Activated T-cell treated with anti-CD3 and anti-CD28 coated beads, Interleukin-2, amount 50 U/mL, for 72 hours (primary cell): ENCODE data around the gene ZC2HC1B. TPM values are rescaled to one million over a fixed set of nuclear protein-coding genes. Genes with fewer than 3 reads are reported as not detected.

ENCODE experiments used
- ATAC-seq, 2 donors: fragments of 150-1000 bp; cut with Tn5 transposase; replicated peaks in 1 of 2; 2 replicates each; pipeline ENCODE4 v1.10.0; 2021; ENCODE audit warnings: moderate library complexity in 2 of 2, mild to moderate bottlenecking in 1 of 2
- DNase-seq, 2 donors: peaks; one replicate each; pipeline ENCODE4 v3.0.0; 2021 to 2022; ENCODE audit warnings: mixed read lengths in 1 of 2
- H3K27ac Mint-ChIP-seq: one replicate; pipeline ENCODE4 v1.8.0; 2022; ENCODE audit warnings: mild to moderate bottlenecking, moderate library complexity, mixed read lengths
- H3K27me3 Mint-ChIP-seq: one replicate; pipeline ENCODE4 v1.8.0; 2022; ENCODE audit warnings: low read depth, mixed read lengths
- H3K36me3 Mint-ChIP-seq, 2 donors: one replicate each; pipeline ENCODE4 v1.8.0; 2022; ENCODE audit warnings: mixed read lengths in 2 of 2, mild to moderate bottlenecking in 1 of 2; ENCODE audit not compliant: insufficient read depth in 2 of 2
- H3K4me1 Mint-ChIP-seq: one replicate; pipeline ENCODE4 v1.8.0; 2022; ENCODE audit warnings: low read depth, mixed read lengths
- H3K4me3 Mint-ChIP-seq, 2 donors: one replicate each; pipeline ENCODE4 v1.8.0; 2022; ENCODE audit warnings: mild to moderate bottlenecking in 2 of 2, mixed read lengths in 2 of 2, moderate library complexity in 2 of 2
- H3K9me3 Mint-ChIP-seq, 2 donors: one replicate each; pipeline ENCODE4 v1.8.0; 2022; ENCODE audit warnings: mixed read lengths in 2 of 2
- total RNA-seq, 2 donors: library from RNA; stranded (reverse); gene quantifications; one replicate each; pipeline ENCODE4 v1.2.3, GENCODE V29; 2022

The ZC2HC1B gene
- total RNA-seq, 2 donors from 2014 or later, result not detected

DNA sequence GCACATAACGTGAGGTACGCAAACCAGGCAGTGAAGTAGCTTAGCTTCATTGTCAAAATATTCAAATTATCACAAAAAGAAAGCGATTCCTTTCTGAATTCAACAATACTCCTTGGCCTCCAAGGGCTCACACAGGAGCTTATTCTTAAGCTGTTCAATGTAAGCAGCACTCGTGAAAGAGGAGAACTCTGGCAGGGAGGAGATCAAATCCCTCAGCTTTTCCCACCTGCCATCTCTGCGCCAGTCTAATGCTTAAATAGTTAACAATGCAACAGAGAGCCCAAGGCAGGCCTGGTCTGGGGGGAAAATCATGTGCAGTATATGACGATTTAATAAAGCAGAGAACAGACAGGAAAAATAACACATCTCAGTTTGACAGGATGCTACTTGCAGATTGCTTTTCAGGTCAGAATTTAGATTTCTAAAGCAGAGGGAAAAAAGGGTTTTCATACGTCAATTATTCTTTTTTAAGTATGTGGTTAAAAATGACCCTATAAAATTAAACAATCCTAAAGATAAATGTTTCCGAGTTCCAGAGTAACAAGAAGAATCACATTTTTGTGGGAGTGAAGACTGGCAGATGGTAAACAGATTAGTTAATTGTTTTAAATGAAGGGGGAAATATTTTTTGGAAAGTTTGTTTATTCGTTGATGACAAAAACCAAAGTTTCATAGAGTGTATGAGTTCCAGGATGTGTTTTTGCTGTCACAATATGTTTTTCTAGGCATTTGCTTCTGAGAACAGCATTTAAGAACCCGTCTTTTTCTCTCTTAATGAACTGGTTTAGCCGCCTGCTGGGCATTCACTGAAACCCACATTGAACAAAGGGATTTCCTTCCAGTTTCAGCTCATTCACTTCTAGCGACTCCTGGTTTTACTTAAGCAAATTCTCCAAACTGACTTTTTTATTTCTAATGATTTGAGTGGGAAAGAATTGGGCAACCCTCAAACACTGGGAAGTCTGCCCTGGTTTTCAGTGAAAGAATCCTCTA is 97.9 kb downstream of the ZC2HC1B start:
- no peak for ATAC-seq
- H3K27ac Mint-ChIP-seq, result no peak overlapping the region
- no peaks in the 10 kb centered on the region for H3K9me3 Mint-ChIP-seq
- no peak for DNase-seq
- no peak overlapping the region for H3K4me3 Mint-ChIP-seq
- no peaks in the 10 kb centered on the region for H3K36me3 Mint-ChIP-seq
- no peaks in the 10 kb centered on the region for H3K4me1 Mint-ChIP-seq
- H3K27me3 Mint-ChIP-seq, result no peaks in the 10 kb centered on the region

DNA sequence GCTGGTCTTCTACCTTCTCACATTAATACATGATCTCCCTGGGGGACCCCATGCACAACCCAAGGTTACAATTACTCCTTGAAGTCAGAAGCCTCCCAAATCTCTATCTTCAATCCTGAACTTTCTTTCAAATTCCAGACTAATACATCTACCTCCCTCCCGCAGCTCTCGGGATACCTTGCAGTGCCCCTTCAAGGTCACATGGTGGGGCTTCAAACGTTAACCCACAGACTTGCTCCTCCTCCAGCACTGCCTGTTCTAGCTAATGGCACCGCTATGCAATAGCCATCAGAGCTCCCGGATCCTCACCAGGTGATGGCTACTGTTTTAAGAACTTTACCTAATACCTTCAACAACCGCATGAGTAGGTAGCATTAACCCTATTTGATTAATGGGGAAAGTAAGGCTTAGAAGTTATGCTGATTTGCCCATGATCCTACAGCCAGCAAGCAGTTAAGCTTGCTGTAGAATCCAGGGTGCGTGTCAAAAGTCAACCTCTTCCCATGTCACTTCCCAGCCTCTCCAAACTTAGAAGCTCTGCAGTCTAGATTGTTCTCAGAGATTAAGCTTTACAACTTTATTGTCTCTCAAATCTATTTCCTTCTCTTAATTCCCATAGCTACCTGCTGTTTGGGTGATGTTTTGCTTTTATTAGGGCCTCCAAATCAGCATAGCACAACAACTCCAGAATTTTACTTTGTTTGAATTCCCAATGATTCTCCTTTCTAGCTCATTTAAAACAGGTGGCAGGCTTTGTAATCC is 99.1 kb downstream of the ZC2HC1B start:
- Mint-ChIP-seq H3K36me3 (no peaks in the 10 kb centered on the region), H3K27me3 (no peaks in the 10 kb centered on the region), H3K4me3 (no peak overlapping the region), H3K27ac (no peak overlapping the region), H3K9me3 (no peaks in the 10 kb centered on the region), H3K4me1 (no peaks in the 10 kb centered on the region)
- no peak for ATAC-seq
- no peak for DNase-seq

DNA sequence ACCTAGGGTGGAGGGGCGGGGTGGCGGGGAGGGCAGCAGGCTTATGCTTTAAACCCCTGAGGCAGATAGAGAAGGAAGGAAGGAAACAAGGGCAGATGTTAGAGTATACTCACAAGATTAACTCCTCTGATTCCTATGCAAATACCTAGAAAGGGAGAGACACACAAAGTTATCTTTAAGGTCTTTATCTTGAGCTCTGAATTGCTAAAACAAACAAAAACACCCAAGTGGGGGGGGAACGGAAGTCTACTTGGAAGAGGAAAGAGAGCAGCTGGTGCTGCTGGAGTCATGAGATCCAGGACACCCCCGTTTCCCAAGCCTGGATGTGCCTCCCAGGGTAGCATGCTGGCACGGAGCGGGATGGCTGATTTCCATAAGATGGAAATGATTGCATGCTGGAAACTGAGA is 100.4 kb downstream of the ZC2HC1B start:
- H3K9me3 Mint-ChIP-seq, result no peaks in the 10 kb centered on the region
- DNase-seq (no peak), ATAC-seq (no peak)
- H3K27ac Mint-ChIP-seq, result no peak overlapping the region
- no peaks in the 10 kb centered on the region for H3K4me1 Mint-ChIP-seq
- H3K27me3 Mint-ChIP-seq, result no peaks in the 10 kb centered on the region
- H3K4me3 Mint-ChIP-seq, result no peak overlapping the region
- no peaks in the 10 kb centered on the region for H3K36me3 Mint-ChIP-seq

DNA sequence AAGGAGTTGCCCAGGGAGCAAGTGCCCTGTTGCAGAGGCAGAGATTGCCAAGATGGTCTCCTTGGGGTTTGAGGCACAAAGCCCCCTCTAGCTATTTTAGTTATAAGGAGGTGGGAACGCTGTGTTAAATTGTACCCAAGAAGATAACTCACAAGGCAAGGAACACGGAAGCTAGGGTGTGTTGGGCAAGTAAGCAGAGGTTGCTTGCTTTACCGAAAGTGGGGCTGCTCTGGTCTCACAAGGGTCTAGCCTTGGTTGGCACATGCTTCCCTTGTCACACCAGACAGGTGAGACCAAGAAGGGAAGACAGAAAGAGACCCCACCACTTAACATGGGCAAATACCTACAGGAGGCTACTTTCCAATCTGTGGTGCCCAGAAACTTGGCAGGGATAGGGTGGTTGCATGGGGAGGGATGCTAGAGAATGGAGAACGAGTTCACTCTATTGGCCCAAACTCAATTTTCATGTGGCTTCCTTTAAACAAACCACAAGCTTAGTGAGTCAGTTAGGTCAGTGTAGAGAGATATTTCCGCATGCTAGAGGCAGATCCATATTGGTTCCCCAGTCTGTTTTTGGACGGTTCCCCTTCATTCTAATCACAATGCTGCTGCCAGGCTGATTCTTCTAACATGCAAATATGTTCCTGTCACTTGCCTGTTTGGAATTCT is 101.4 kb downstream of the ZC2HC1B start:
- H3K9me3 Mint-ChIP-seq, result no peaks in the 10 kb centered on the region
- H3K27ac Mint-ChIP-seq, result no peak overlapping the region
- H3K4me1 Mint-ChIP-seq, result no peaks in the 10 kb centered on the region
- H3K36me3 Mint-ChIP-seq, result no peaks in the 10 kb centered on the region
- H3K4me3 Mint-ChIP-seq, result no peak overlapping the region
- no peaks in the 10 kb centered on the region for H3K27me3 Mint-ChIP-seq
- ATAC-seq (no peak), DNase-seq (no peak)

DNA sequence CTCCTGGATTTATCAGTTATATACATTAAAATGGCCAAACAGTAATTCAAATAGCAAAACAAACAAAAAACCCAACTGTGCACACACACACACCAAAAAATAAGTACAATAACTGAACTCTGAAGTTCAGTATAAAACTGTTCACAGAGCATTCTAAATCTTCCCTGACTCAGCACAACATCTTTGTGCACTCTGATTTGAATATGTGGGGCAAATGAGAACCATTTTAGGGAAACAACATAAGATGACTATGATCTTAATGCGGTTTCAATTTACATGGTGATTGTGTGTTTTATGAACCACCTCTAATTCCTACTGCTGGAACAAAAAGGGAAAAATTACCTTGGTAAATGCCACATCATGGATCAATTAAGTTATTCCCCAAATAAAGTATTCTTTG is 102.0 kb downstream of the ZC2HC1B start:
- ATAC-seq (no peak), DNase-seq (no peak)
- no peaks in the 10 kb centered on the region for H3K36me3 Mint-ChIP-seq

DNA sequence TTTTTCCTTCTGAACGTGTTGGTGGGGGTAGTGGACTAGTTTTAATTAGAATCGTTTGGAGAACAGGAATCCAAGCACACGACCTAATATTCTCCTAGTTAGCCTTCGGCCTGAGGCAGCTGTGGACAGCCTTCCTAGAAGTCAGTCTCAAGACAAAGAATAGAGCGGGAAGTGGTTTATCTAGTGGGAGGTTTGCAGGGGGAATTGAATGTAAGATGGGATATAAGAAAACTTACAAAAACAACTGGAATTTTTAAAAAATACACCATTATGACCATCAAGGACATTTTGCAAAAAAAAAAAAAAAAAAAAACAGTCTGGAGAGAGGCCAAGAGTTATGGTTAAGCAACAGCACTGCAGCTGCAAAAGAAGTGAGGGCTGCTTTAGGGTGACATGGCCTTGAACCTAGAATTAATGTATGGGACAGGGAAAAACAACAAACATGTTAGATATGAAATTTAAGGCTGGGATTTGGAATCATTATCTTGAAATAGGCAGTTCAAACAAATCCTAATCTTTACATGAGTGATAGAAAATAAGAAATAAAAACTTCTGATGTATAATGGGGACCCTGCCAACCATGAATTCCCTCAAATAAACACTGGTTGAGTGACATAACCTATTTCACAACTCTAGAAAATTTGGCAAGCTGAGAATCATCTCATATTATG is 103.6 kb downstream of the ZC2HC1B start:
- ATAC-seq, result no peak
- Mint-ChIP-seq H3K4me3 (no peak overlapping the region), H3K27ac (peak overlapping the region; percentile 4), H3K36me3 (no peaks in the 10 kb centered on the region), H3K9me3 (no peaks in the 10 kb centered on the region), H3K4me1 (no peaks in the 10 kb centered on the region), H3K27me3 (no peaks in the 10 kb centered on the region)
- no peak for DNase-seq

More for the DNA sequence above, 102.0 kb downstream of the ZC2HC1B start:
- no peak overlapping the region for H3K4me3 Mint-ChIP-seq
- no peaks in the 10 kb centered on the region for H3K27me3 Mint-ChIP-seq
- H3K27ac Mint-ChIP-seq, result no peak overlapping the region
- H3K4me1 Mint-ChIP-seq, result no peaks in the 10 kb centered on the region
- H3K9me3 Mint-ChIP-seq, result no peaks in the 10 kb centered on the region

DNA sequence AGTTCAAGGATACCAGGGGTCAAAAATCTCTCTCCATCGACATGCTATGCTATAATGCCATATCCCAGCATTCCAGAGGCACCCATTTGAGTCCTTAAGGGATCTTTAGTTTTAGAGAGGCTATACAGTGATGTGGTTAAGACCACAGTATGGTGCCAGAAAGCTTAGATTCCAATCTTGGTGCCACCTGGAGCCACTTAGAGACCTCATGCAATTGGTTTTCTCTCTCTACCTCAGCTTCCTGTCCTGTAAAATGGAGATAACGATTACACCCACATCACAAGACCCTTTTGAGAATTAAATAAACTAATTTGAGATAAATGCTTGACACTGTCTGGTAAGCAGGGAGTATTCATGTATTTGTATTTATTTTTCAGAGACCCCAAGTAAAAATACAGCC is 104.8 kb downstream of the ZC2HC1B start:
- Mint-ChIP-seq H3K27ac (no peak overlapping the region), H3K4me1 (no peaks in the 10 kb centered on the region), H3K27me3 (no peaks in the 10 kb centered on the region), H3K4me3 (no peak overlapping the region), H3K36me3 (no peaks in the 10 kb centered on the region), H3K9me3 (no peaks in the 10 kb centered on the region)
- ATAC-seq (no peak), DNase-seq (no peak)

DNA sequence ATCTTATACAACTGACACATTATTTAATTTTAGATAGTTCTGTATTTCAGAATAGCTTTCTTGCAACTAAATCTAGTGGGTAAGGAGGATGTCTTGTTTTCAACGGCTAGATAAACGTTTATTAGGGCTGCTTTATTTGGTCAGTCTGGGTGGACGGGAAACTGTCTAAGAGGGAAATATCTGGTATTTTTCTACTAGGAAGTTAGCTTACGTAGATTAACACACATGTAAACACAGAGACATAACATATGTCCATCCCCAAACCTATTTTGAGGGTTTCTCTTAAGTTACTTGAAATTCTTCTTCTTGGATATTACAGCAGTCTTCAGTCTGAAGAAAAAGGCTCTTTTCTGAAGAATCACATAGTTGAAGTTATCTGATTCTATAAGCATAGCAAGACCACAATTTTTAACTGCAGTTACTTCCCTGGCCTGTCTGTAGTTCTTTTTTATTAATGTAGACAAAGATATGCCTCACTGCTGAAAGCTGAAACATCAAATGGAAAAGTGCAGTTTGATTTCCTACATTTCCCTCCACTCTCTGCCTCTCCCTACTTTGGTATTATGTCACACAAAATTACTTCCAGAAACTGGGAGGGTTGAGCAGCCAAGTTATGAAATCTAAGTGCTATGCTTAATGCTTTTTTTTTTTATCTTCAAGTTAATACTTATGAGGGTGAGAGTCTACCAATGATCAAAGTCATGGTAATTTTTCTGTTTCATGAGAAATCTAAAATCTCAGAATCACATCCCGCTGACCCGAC is 106.4 kb downstream of the ZC2HC1B start:
- ATAC-seq, result no peak
- DNase-seq, result no peak
- Mint-ChIP-seq H3K4me1 (no peaks in the 10 kb centered on the region), H3K36me3 (no peaks in the 10 kb centered on the region), H3K9me3 (no peaks in the 10 kb centered on the region), H3K4me3 (no peak overlapping the region), H3K27me3 (no peaks in the 10 kb centered on the region), H3K27ac (no peak overlapping the region)

DNA sequence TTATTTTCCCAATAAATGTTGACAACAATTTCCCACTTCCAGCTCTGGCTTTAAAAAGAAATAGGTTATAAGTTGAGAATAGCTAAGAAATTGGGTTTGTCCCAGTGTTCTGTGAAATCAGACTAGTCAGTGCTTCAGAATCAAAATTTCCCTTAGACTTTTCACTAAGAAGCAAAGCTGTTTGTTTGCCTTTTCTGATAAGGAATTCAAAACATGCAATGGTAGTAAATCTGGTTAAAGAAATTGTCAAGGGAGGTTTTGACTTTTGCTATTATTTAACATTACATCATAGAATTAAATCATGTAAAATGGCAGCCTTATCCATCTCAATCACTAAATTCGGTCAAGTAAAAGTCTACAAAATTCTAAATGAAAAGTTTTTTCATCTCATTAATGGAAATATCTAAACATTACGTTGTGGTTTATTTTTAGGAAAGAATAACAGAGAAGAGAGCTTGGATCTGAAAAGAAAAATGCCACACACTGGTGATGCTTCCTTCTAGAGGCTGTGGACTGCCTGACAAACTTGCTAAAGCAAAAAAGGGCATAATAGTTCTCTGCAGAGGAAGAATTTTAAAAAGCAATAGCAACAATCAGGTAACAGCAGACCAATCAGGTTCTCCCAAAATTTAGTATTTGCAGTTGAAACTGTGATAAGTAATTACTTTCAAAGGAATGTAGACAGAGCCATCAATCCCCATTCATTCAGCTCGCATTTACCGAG is 107.4 kb downstream of the ZC2HC1B start:
- Mint-ChIP-seq H3K36me3 (no peaks in the 10 kb centered on the region), H3K27ac (no peak overlapping the region), H3K4me3 (no peak overlapping the region), H3K9me3 (no peaks in the 10 kb centered on the region), H3K4me1 (no peaks in the 10 kb centered on the region), H3K27me3 (no peaks in the 10 kb centered on the region)
- DNase-seq (no peak), ATAC-seq (no peak)

DNA sequence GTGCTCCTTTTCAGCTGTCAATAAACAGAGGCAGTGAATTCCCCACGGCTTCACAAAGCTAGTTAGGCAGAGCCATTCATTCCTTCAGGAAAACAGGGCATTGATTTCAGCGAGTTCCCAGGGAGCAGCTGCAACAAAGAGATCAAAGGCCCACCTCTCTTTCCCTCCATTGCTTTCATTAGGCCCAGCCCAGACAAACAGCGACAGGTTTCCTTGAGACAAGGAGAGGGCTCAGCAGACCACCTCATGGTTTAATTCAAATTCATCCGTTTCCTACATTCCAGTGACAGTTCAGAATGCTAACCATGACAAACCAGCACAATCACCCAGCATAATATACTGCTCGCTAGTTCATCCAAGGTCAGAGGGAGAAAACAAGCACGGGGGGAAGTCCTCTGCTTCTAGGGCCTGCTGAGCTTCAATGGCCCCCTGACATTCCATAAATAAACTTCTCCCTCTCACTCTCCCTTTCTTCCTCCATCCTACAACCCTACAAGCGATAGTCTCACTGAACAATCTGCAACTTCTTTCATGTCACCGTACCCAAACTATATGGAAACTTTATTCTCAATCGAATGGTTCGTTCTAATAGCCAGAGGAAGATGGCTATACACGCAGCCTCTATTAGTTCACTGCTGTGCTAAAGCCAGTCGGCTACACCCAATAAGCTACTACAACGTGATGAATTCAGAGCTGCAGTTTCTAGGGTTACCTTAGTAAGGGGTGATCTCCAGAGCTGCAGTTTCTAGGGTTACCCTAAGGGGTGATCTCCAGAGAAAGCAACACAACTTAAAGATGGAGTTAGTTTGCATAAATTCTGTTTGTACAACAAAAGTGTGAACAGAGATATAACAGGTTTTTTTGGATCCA is 109.1 kb downstream of the ZC2HC1B start:
- H3K4me1 Mint-ChIP-seq, result no peaks in the 10 kb centered on the region
- H3K27ac Mint-ChIP-seq, result no peak overlapping the region
- DNase-seq (no peak), ATAC-seq (no peak)
- no peak overlapping the region for H3K4me3 Mint-ChIP-seq
- H3K27me3 Mint-ChIP-seq, result no peaks in the 10 kb centered on the region
- H3K9me3 Mint-ChIP-seq, result no peaks in the 10 kb centered on the region
- no peaks in the 10 kb centered on the region for H3K36me3 Mint-ChIP-seq

DNA sequence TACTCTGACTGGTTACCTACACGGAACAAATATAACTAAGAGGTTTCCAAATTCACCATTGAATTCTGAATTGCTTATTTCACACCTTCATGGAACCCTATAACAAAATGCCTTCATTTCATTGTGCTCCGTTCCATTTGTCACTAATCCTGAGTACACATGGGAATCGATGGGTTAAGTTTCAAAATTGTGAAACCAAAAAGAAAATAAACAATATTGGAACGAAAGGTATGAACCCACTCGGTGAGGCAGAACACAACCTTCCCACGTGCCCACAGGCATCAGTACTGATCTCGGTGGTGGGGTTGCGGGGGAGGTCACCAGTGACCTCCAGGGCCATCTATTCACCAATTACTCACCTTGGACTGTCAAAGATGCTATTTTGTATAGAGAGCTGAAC is 109.8 kb downstream of the ZC2HC1B start:
- DNase-seq (no peak), ATAC-seq (no peak)
- no peaks in the 10 kb centered on the region for H3K36me3 Mint-ChIP-seq
- H3K27ac Mint-ChIP-seq, result no peak overlapping the region
- H3K4me3 Mint-ChIP-seq, result no peak overlapping the region
- H3K4me1 Mint-ChIP-seq, result no peaks in the 10 kb centered on the region
- H3K9me3 Mint-ChIP-seq, result no peaks in the 10 kb centered on the region
- H3K27me3 Mint-ChIP-seq, result no peaks in the 10 kb centered on the region
